OCI-LY3 (cell line): ENCODE measurements around the gene HDAC4.

Experiments used
- EZH2phosphoT487 ChIP-seq: fragments of 200-600 bp; shearing (Covaris generic); IDR thresholded peaks from 2 replicates; pipeline ENCODE4 v1.6.1; 2018; ENCODE audit warnings: antibody characterized with exemption, mixed run types, low read depth
- TF ChIP-seq, protein P1 (sequence below): fragments of 200-600, 300-600 bp; sonication (generic); IDR thresholded peaks from 2 replicates; pipeline ENCODE4 v1.5.1; 2014; ENCODE audit warnings: antibody characterized with exemption, low read length, low read depth

GRCh38 chr2:239268082-239268481 lies 132.7 kb downstream of the HDAC4 start:
- TF ChIP-seq EZH2phosphoT487 = no peak
- TF ChIP-seq, protein P1, sequence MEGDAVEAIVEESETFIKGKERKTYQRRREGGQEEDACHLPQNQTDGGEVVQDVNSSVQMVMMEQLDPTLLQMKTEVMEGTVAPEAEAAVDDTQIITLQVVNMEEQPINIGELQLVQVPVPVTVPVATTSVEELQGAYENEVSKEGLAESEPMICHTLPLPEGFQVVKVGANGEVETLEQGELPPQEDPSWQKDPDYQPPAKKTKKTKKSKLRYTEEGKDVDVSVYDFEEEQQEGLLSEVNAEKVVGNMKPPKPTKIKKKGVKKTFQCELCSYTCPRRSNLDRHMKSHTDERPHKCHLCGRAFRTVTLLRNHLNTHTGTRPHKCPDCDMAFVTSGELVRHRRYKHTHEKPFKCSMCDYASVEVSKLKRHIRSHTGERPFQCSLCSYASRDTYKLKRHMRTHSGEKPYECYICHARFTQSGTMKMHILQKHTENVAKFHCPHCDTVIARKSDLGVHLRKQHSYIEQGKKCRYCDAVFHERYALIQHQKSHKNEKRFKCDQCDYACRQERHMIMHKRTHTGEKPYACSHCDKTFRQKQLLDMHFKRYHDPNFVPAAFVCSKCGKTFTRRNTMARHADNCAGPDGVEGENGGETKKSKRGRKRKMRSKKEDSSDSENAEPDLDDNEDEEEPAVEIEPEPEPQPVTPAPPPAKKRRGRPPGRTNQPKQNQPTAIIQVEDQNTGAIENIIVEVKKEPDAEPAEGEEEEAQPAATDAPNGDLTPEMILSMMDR = no peak
